HEK293T (cell line): ENCODE results near the gene FBXL17.

Experiments
- CTCF ChIA-PET: fragments of 350-600 bp; formaldehyde crosslinking; extraction: SDS; loops from one replicate; lab custom pipeline; 2021; ENCODE audit warnings: antibody characterized with exemption, inconsistent platforms; lab: Yijun Ruan, JAX
- POLR2A ChIA-PET: fragments of 350-600 bp; formaldehyde crosslinking; extraction: SDS; loops from one replicate; lab custom pipeline; 2020; ENCODE audit warnings: antibody characterized with exemption, inconsistent platforms; lab: Yijun Ruan, JAX
- DNase-seq: peaks from one replicate; pipeline ENCODE4 v3.0.0; 2012; ENCODE audit warnings: mixed read lengths; ENCODE audit errors: extremely low spot score
- ARNT ChIP-seq: fragments of 450-650 bp; IDR thresholded peaks from 2 replicates; pipeline ENCODE4 v1.6.1; 2017; ENCODE audit warnings: mild to moderate bottlenecking
- BHLHE40 ChIP-seq: fragments of 450-650 bp; IDR thresholded peaks from 2 replicates; pipeline ENCODE4 v1.6.1; 2016; ENCODE audit warnings: mild to moderate bottlenecking, moderate library complexity, borderline replicate concordance
- CTBP1 ChIP-seq: fragments of 450-650 bp; IDR thresholded peaks from 2 replicates; pipeline ENCODE4 v1.6.1; 2016; ENCODE audit warnings: borderline replicate concordance
- ELF4 ChIP-seq: fragments of 450-650 bp; IDR thresholded peaks from 2 replicates; pipeline ENCODE4 v1.6.1; 2017; ENCODE audit warnings: antibody characterized with exemption
- FOXA1 ChIP-seq: fragments of 450-650 bp; IDR thresholded peaks from 2 replicates; pipeline ENCODE4 v1.6.1; 2016; ENCODE audit warnings: mild to moderate bottlenecking
- FOXK2 ChIP-seq: fragments of 450-650 bp; IDR thresholded peaks from 2 replicates; pipeline ENCODE4 v1.6.1; 2016; ENCODE audit warnings: mild to moderate bottlenecking
- FOXM1 ChIP-seq: fragments of 450-650 bp; IDR thresholded peaks from 2 replicates; pipeline ENCODE4 v1.6.1; 2017; ENCODE audit warnings: mild to moderate bottlenecking, borderline replicate concordance
- HDGF ChIP-seq: fragments of 450-650 bp; IDR thresholded peaks from 2 replicates; pipeline ENCODE4 v1.6.1; 2017; ENCODE audit warnings: antibody characterized with exemption, borderline replicate concordance
- L3MBTL2 ChIP-seq: fragments of 450-650 bp; conservative IDR thresholded peaks from 2 replicates; pipeline ENCODE4 v1.6.1; 2016; ENCODE audit warnings: mild to moderate bottlenecking
- LEF1 ChIP-seq: fragments of 450-650 bp; IDR thresholded peaks from 2 replicates; pipeline ENCODE4 v1.6.1; 2017; ENCODE audit warnings: mild to moderate bottlenecking, borderline replicate concordance
- NFRKB ChIP-seq: fragments of 450-650 bp; IDR thresholded peaks from 2 replicates; pipeline ENCODE4 v1.6.1; 2016; ENCODE audit warnings: mild to moderate bottlenecking, moderate library complexity
- SP1 ChIP-seq: fragments of 450-650 bp; IDR thresholded peaks from 2 replicates; pipeline ENCODE4 v1.6.1; 2017
- SUZ12 ChIP-seq: fragments of 450-650 bp; IDR thresholded peaks from 2 replicates; pipeline ENCODE4 v1.6.1; 2016; ENCODE audit warnings: mild to moderate bottlenecking
- TARDBP ChIP-seq: fragments of 450-650 bp; IDR thresholded peaks from 2 replicates; pipeline ENCODE4 v1.6.1; 2016
- ZNF384 ChIP-seq: fragments of 450-650 bp; IDR thresholded peaks from 2 replicates; pipeline ENCODE4 v1.6.1; 2016
- TF ChIP-seq, protein P1 (sequence below): fragments of 450-650 bp; IDR thresholded peaks from 2 replicates; pipeline ENCODE4 v1.6.1; 2016

FBXL17 gene

DNA sequence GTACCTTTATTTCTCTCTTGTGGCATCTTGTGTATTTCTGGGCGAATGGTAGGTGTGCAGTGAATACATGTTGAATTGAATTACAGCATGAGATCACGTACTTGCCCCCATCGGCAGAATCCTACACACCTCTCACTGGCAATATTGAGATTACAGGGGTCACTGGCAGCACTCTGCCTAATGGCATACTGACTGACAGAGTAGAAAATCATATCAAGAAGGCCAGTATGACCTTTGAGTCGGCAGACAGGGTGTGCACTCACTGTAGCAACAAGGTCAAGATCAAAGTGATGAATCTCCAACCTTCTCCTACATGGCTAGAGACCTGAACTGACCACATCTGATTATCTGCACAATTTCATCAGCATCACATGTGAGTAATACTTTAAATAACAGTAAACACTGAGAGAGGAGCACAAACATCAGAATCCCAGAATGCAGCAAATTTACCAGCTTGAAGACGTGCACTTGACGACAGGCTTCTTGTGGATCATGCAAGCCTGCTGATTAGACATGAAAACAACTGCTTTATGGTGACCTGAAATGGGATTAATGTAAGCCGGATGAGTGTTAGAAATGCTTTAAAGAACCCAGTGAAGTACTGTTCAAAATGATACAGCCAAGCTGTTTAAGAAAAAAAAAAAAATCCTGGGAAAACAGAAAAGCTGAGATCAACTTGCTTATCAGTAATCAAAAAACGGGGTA lies 444.1 kb downstream of the FBXL17 start:
- DNase-seq, result no peak
- CTCF ChIA-PET, result no interaction called here
- POLR2A ChIA-PET, result no interaction called here
- TF ChIP-seq L3MBTL2 (no peak), BHLHE40 (no peak), CTBP1 (no peak), ELF4 (no peak), SUZ12 (no peak), LEF1 (no peak), FOXA1 (no peak), ARNT (no peak), NFRKB (no peak), HDGF (no peak), SP1 (no peak), TARDBP (no peak), FOXK2 (no peak), FOXM1 (no peak), ZNF384 (no peak)
- TF ChIP-seq, protein P1, sequence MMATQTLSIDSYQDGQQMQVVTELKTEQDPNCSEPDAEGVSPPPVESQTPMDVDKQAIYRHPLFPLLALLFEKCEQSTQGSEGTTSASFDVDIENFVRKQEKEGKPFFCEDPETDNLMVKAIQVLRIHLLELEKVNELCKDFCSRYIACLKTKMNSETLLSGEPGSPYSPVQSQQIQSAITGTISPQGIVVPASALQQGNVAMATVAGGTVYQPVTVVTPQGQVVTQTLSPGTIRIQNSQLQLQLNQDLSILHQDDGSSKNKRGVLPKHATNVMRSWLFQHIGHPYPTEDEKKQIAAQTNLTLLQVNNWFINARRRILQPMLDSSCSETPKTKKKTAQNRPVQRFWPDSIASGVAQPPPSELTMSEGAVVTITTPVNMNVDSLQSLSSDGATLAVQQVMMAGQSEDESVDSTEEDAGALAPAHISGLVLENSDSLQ, result no peak

DNA sequence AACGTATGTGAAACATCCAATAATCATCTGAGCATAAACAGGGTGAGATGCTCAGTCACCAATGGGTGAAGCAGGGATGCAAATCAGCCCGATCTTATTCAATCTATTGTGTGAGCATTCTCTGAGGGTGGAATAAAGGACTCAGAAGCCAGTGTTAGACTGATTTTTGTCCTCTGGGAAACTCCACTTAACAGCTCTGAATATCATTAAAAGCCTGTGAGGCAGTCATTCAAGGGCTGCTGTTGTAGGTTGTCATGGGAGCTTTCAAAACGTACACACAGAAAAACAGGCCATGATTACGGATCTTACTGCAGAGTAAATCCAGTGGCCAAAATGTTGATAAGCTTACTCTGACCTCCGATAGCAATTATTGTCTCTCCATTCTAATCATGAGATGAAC lies 444.7 kb downstream of the FBXL17 start:
- CTCF ChIA-PET, result no interaction called here

DNA sequence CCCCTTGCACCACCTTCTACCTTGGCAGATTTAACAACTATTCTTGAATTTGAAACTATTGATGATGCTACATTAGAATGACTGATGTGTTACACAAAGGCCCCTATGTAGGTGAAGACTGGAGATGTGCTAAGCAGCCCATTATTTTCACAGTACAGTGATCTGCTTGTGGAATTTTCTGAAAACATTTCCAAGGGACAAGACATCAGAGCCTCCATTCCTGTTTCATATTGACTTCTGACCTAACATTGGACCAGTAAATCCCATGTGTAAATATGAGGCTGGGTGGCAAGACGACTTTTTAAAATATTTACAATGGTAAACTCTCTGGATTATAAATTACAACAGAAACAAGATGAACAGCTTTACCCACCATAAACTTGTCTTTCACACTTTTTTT lies 445.4 kb downstream of the FBXL17 start:
- no peak for TF ChIP-seq NFRKB
- no peak for TF ChIP-seq ARNT
- TF ChIP-seq ELF4, result no peak
- no peak for TF ChIP-seq FOXK2
- no peak for TF ChIP-seq FOXM1
- no peak for TF ChIP-seq TARDBP
- TF ChIP-seq ZNF384, result no peak
- TF ChIP-seq SUZ12, result no peak
- TF ChIP-seq L3MBTL2, result no peak
- TF ChIP-seq SP1, result no peak
- TF ChIP-seq HDGF, result no peak
- TF ChIP-seq CTBP1, result no peak
- TF ChIP-seq, protein P1, result no peak
- TF ChIP-seq LEF1, result no peak
- TF ChIP-seq BHLHE40, result no peak
- no peak for TF ChIP-seq FOXA1
- CTCF ChIA-PET, result no interaction called here
- DNase-seq, result no peak
- POLR2A ChIA-PET, result no interaction called here

More for the DNA sequence above, 444.7 kb downstream of the FBXL17 start:
- DNase-seq, result no peak
- TF ChIP-seq SUZ12 (no peak), TARDBP (no peak), ELF4 (no peak), LEF1 (no peak), FOXK2 (no peak), FOXM1 (no peak), NFRKB (no peak), ZNF384 (no peak), SP1 (no peak), L3MBTL2 (no peak), CTBP1 (no peak), FOXA1 (no peak), BHLHE40 (no peak), HDGF (no peak), ARNT (no peak)
- TF ChIP-seq, protein P1, result no peak
- POLR2A ChIA-PET, result no interaction called here

DNA sequence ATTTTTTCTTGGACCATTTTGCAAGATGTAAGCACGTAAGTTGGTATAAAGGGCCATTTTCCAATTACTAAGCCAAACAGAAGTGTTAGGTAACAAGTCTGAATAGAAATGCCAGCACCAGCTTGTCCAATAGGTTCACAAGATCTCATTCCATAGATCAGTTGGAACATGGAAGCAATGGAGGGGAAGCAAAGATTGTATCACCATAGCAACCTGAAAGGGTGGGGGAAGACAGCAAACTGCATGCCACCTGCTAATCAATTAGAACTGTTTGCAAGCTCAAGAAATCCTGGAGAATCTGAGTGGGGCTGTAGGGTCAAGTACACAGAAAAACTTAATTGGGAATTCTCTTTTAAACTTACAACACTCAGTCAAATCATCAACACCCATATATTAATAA lies 446.3 kb downstream of the FBXL17 start:
- ChIA-PET CTCF (no interaction called here), POLR2A (no interaction called here)
- TF ChIP-seq, protein P1, result no peak
- TF ChIP-seq TARDBP (no peak), HDGF (no peak), ELF4 (no peak), L3MBTL2 (no peak), NFRKB (no peak)
- DNase-seq, result no peak

DNA sequence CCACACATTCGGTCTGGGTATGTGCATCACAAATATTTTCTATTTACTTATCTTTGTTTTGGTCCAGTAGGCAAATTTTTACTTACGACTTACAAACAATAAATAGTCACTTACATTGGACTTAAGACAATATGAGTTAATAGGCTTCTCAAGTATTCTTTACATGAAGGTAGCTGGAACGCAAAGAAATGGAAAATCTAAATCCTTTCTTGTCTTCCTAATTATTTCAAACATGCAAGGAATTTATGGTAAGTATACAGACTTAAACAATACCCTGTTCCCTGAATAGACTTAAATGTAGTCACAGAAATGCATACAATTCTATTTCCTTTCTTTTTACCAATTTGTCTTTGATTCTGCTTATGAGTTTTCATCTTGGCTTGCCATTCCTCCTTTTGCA lies 448.6 kb downstream of the FBXL17 start:
- TF ChIP-seq TARDBP, result no peak
- no peak for TF ChIP-seq SUZ12
- TF ChIP-seq ELF4, result no peak
- TF ChIP-seq FOXK2, result no peak
- no peak for TF ChIP-seq LEF1
- ChIA-PET POLR2A (no interaction called here), CTCF (no interaction called here)
- no peak for DNase-seq
